Measurements from ENCODE around the gene ARPC5. TPM values are rescaled to one million over a fixed set of nuclear protein-coding genes. Genes with fewer than 3 reads are reported as not detected.
"Not testable (repeated sequence)": the region's sequence is repeated elsewhere in the genome, so short reads cannot be mapped to it uniquely, and the experiment has no call there.

The ARPC5 gene
- polyA plus RNA-seq, 3 donors = 110 to 1,089 (median 1,064) TPM

DNA sequence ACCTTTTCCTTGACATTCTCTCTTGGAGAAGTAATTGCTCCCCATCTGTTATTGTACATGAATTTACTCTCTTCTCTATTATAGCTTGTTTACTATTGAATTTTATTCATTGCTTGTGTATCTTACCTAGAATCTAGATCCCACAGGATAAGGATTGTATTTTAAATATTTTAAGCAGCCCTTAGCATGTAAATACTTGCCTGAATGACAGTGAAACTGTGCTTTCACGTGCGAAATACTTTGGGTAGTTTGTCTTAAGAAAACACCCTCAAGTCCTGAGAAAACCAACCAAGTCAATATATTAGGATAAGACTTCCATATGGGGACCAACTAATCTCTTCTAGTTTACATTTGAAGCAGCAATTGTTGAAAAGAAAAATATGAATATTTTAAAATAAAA lies 15.3 kb downstream of the ARPC5 start:
- Mint-ChIP-seq H3K27me3 (ENCODE audit: low read depth in 3 of 3) (peaks cover 0 to 2% (median 1%) of the 10 kb centered on the region in 3 donors), H3K27ac (no peak overlapping the region), H3K4me3 (no peak overlapping the region), H3K36me3 (peaks cover 16 to 26% of the 10 kb centered on the region in 2 donors), H3K4me1 (peaks cover 33% of the 10 kb centered on the region), H3K9me3 (no peaks in the 10 kb centered on the region)
- Histone ChIP-seq H4K20me1 (ENCODE audit: insufficient read depth, low read length) (peaks cover 16% of the 10 kb centered on the region), H3K79me2 (ENCODE audit: insufficient read depth, low read length) (peaks cover 5% of the 10 kb centered on the region), H3K4me3 (replicated peaks in 1 of 3; ENCODE audit: low read depth in 2 of 3, low read length in 3 of 3) (no peak overlapping the region), H3K9ac (ENCODE audit: insufficient read depth, low read length, poor library complexity, severe bottlenecking) (no peak overlapping the region), H3K27me3 (ENCODE audit: control insufficient read depth in 2 of 2, insufficient read depth in 2 of 2, low read length in 2 of 2) (no peaks in the 10 kb centered on the region), H3K9me3 (replicated peaks in 1 of 2; ENCODE audit: control insufficient read depth in 1 of 2, insufficient read depth in 1 of 2, low read length in 2 of 2) (no peaks in the 10 kb centered on the region), H3K27ac (ENCODE audit: low read depth in 1 of 2, low read length in 2 of 2) (no peak overlapping the region), H3K4me2 (replicated peaks; ENCODE audit: extremely low read depth, low read length, poor library complexity, severe bottlenecking) (no peak overlapping the region), H3K4me1 (ENCODE audit: control insufficient read depth in 1 of 2, insufficient read depth in 2 of 2, low read length in 2 of 2) (peaks cover 21 to 31% of the 10 kb centered on the region in 2 donors), H2AFZ (ENCODE audit: insufficient read depth, low read depth, low read length, poor library complexity, severe bottlenecking) (no peak overlapping the region), H3K36me3 (replicated peaks in 1 of 2; ENCODE audit: control insufficient read depth in 1 of 2, insufficient read depth in 2 of 2, low read length in 2 of 2) (peaks cover 9 to 14% of the 10 kb centered on the region in 2 donors)
- intact Hi-C loops (cut with micrococcal nuclease) = loop anchor here in 1 of 2 donors (5.0 kb wide), 1 partner anchor 53 kb away; no protein-coding TSS in a partner anchor
- DNase-seq = no peak
- no CpG with 5 or more reads among the region's 2 CpGs for WGBS (ENCODE audit: insufficient coverage)
- TF ChIP-seq, protein P1, sequence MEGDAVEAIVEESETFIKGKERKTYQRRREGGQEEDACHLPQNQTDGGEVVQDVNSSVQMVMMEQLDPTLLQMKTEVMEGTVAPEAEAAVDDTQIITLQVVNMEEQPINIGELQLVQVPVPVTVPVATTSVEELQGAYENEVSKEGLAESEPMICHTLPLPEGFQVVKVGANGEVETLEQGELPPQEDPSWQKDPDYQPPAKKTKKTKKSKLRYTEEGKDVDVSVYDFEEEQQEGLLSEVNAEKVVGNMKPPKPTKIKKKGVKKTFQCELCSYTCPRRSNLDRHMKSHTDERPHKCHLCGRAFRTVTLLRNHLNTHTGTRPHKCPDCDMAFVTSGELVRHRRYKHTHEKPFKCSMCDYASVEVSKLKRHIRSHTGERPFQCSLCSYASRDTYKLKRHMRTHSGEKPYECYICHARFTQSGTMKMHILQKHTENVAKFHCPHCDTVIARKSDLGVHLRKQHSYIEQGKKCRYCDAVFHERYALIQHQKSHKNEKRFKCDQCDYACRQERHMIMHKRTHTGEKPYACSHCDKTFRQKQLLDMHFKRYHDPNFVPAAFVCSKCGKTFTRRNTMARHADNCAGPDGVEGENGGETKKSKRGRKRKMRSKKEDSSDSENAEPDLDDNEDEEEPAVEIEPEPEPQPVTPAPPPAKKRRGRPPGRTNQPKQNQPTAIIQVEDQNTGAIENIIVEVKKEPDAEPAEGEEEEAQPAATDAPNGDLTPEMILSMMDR (IDR thresholded peaks at IDR 0.05) = no peak

DNA sequence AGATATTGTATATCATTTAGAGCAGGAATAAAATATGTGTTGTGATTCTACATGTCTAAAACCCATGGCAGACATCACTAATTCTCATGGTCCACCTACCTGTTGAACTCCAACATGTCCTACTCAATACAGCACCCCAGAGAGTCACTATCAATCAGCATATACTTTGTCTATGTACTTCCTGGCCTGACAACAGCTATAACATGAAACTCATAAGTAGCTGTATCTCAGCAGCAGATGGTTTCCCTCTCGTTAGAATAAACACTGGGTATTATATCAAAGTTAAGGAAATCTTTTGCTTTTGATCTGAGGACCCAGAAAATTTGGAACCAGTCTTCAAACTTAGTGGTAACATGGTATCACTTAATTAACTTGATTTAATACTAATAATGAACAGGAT lies 15.8 kb downstream of the ARPC5 start:
- no CpG with 5 or more reads among the region's 1 CpG for WGBS (ENCODE audit: insufficient coverage)
- no peak overlapping the region for H3K4me2 ChIP-seq (replicated peaks; ENCODE audit: extremely low read depth, low read length, poor library complexity, severe bottlenecking)

DNA sequence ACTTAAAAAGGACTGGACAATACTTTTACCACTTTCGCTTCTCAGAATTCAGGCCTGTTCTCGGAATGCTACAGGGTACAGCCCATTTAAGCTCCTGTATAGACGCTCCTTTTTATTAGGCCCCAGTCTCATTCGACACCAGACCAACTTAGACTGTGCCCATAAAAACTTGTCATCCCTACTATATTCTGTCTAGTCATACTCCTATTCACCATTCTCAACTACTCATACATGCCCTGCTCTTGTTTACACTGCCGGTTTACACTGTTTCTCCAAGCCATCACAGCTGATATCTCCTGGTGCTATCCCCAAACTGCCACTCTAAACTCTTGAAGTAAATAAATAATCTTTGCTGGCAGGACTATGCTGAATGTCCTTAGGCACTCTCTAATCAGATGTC lies 17.4 kb downstream of the ARPC5 start:
- H3K27me3 Mint-ChIP-seq (ENCODE audit: low read depth in 3 of 3); H3K9ac ChIP-seq (ENCODE audit: insufficient read depth, low read length, poor library complexity, severe bottlenecking); intact Hi-C loops (cut with micrococcal nuclease); H3K79me2 ChIP-seq (ENCODE audit: insufficient read depth, low read length); H3K27me3 ChIP-seq (ENCODE audit: control insufficient read depth in 2 of 2, insufficient read depth in 2 of 2, low read length in 2 of 2); H3K27ac Mint-ChIP-seq; DNase-seq; H3K36me3 ChIP-seq (replicated peaks in 1 of 2; ENCODE audit: control insufficient read depth in 1 of 2, insufficient read depth in 2 of 2, low read length in 2 of 2); H3K27ac ChIP-seq (ENCODE audit: low read depth in 1 of 2, low read length in 2 of 2); H3K9me3 ChIP-seq (replicated peaks in 1 of 2; ENCODE audit: control insufficient read depth in 1 of 2, insufficient read depth in 1 of 2, low read length in 2 of 2); H3K9me3 Mint-ChIP-seq; H3K4me3 Mint-ChIP-seq; H4K20me1 ChIP-seq (ENCODE audit: insufficient read depth, low read length); H3K36me3 Mint-ChIP-seq; H3K4me3 ChIP-seq (replicated peaks in 1 of 3; ENCODE audit: low read depth in 2 of 3, low read length in 3 of 3); H2AFZ ChIP-seq (ENCODE audit: insufficient read depth, low read depth, low read length, poor library complexity, severe bottlenecking); H3K4me2 ChIP-seq (replicated peaks; ENCODE audit: extremely low read depth, low read length, poor library complexity, severe bottlenecking): not testable (repeated sequence)
- WGBS (ENCODE audit: insufficient coverage) = 80% methylated on average over 2 of the region's 5 CpGs
- H3K4me1 ChIP-seq (ENCODE audit: control insufficient read depth in 1 of 2, insufficient read depth in 2 of 2, low read length in 2 of 2) = peaks cover 21 to 28% of the 10 kb centered on the region in 2 donors
- peaks cover 36% of the 10 kb centered on the region for H3K4me1 Mint-ChIP-seq

More for the DNA sequence above, 15.8 kb downstream of the ARPC5 start:
- H3K9me3 Mint-ChIP-seq = no peaks in the 10 kb centered on the region
- no peak overlapping the region for H3K9ac ChIP-seq (ENCODE audit: insufficient read depth, low read length, poor library complexity, severe bottlenecking)
- peaks cover 0 to 2% (median 1%) of the 10 kb centered on the region in 3 donors for H3K27me3 Mint-ChIP-seq (ENCODE audit: low read depth in 3 of 3)
- DNase-seq = no peak
- TF ChIP-seq, protein P1 (IDR thresholded peaks at IDR 0.05) = no peak
- no peaks in the 10 kb centered on the region for H3K9me3 ChIP-seq (replicated peaks in 1 of 2; ENCODE audit: control insufficient read depth in 1 of 2, insufficient read depth in 1 of 2, low read length in 2 of 2)
- H3K4me1 ChIP-seq (ENCODE audit: control insufficient read depth in 1 of 2, insufficient read depth in 2 of 2, low read length in 2 of 2) = peaks cover 21 to 31% of the 10 kb centered on the region in 2 donors
- H3K27me3 ChIP-seq (ENCODE audit: control insufficient read depth in 2 of 2, insufficient read depth in 2 of 2, low read length in 2 of 2) = no peaks in the 10 kb centered on the region
- peaks cover 39% of the 10 kb centered on the region for H3K4me1 Mint-ChIP-seq
- H4K20me1 ChIP-seq (ENCODE audit: insufficient read depth, low read length) = peaks cover 11% of the 10 kb centered on the region
- no peak overlapping the region for H2AFZ ChIP-seq (ENCODE audit: insufficient read depth, low read depth, low read length, poor library complexity, severe bottlenecking)
- H3K36me3 Mint-ChIP-seq = peaks cover 11 to 21% of the 10 kb centered on the region in 2 donors
- peaks cover 4 to 8% of the 10 kb centered on the region in 2 donors for H3K36me3 ChIP-seq (replicated peaks in 1 of 2; ENCODE audit: control insufficient read depth in 1 of 2, insufficient read depth in 2 of 2, low read length in 2 of 2)
- no peak overlapping the region for H3K4me3 Mint-ChIP-seq
- intact Hi-C loops (cut with micrococcal nuclease) = loop anchor here in 1 of 2 donors (5.0 kb wide), 1 partner anchor 52 kb away; no protein-coding TSS in a partner anchor
- no peaks in the 10 kb centered on the region for H3K79me2 ChIP-seq (ENCODE audit: insufficient read depth, low read length)
- H3K27ac Mint-ChIP-seq = no peak overlapping the region
- no peak overlapping the region for H3K4me3 ChIP-seq (replicated peaks in 1 of 3; ENCODE audit: low read depth in 2 of 3, low read length in 3 of 3)
- H3K27ac ChIP-seq (ENCODE audit: low read depth in 1 of 2, low read length in 2 of 2) = no peak overlapping the region

Measured in CD14-positive monocyte (primary cell).